Measurements from ENCODE around the gene GDPD3.
"Not testable (repeated sequence)": the region's sequence is repeated elsewhere in the genome, so short reads cannot be mapped to it uniquely, and the experiment has no call there.

GDPD3 gene

GRCh38 chr16:30124985-30125379, 11.6 kb upstream of the GDPD3 start:
- DNase-seq (ENCODE audit: low spot score): no peak

GRCh38 chr16:30122604-30123160, 9.3 kb upstream of the GDPD3 start:
- no peak for DNase-seq (ENCODE audit: low spot score)

- DNase-seq (ENCODE audit: low spot score): no peak
Observed at GRCh38 chr16:30121741-30122571, 8.6 kb upstream of the GDPD3 start.

GRCh38 chr16:30120340-30121105, 7.2 kb upstream of the GDPD3 start:
- DNase-seq (ENCODE audit: low spot score): no peak

GRCh38 chr16:30119428-30119827, 6.1 kb upstream of the GDPD3 start:
- DNase-seq (ENCODE audit: low spot score): no peak

- no peak for DNase-seq (ENCODE audit: low spot score)
Observed at GRCh38 chr16:30117768-30118167, 4.4 kb upstream of the GDPD3 start.

GRCh38 chr16:30116291-30117207, 3.2 kb upstream of the GDPD3 start:
- no peak for DNase-seq (ENCODE audit: low spot score)

- DNase-seq (ENCODE audit: low spot score): no peak
Observed at GRCh38 chr16:30115238-30115637, 1.9 kb upstream of the GDPD3 start.

- DNase-seq (ENCODE audit: low spot score): not testable (repeated sequence)
Observed at GRCh38 chr16:30114833-30115232, 1.5 kb upstream of the GDPD3 start.

- DNase-seq (ENCODE audit: low spot score): no peak
Observed at GRCh38 chr16:30114411-30114810, 1.1 kb upstream of the GDPD3 start.

GRCh38 chr16:30113711-30114333, 485 bp upstream of the GDPD3 start:
- DNase-seq (ENCODE audit: low spot score): no peak

- DNase-seq (ENCODE audit: low spot score): peak; percentile 62
Observed at GRCh38 chr16:30112197-30113030, 923 bp downstream of the GDPD3 start.

- DNase-seq (ENCODE audit: low spot score): no peak
Observed at GRCh38 chr16:30110661-30111060, 2.7 kb downstream of the GDPD3 start.

GRCh38 chr16:30108059-30108850, 5.1 kb downstream of the GDPD3 start:
- no peak for DNase-seq (ENCODE audit: low spot score)

- DNase-seq (ENCODE audit: low spot score): no peak
Observed at GRCh38 chr16:30104492-30104891, 8.8 kb downstream of the GDPD3 start.

GRCh38 chr16:30104090-30104489, 9.2 kb downstream of the GDPD3 start:
- DNase-seq (ENCODE audit: low spot score): no peak

GRCh38 chr16:30096862-30097563, 16.3 kb downstream of the GDPD3 start:
- no peak for DNase-seq (ENCODE audit: low spot score)

- DNase-seq (ENCODE audit: low spot score): peak; percentile 92
Observed at GRCh38 chr16:30096105-30096861, 17.1 kb downstream of the GDPD3 start, which contains the start of gene YPEL3. Gene YPEL3 (minus strand): TSS chr16:30096213. CDS start chr16:30095482, 731 bp downstream.
